Urinary bladder (tissue), 4 donors: Measurements from ENCODE around the gene INTS15. TPM values are rescaled to one million over a fixed set of nuclear protein-coding genes. Genes with fewer than 3 reads are reported as not detected.
A peak's percentile ranks its signal among the peaks of the same experiment; 100 is the strongest.

ENCODE experiments used
- DNase-seq: peaks from one replicate; pipeline ENCODE4 v3.0.0-alpha.2; 2015; ENCODE audit errors: extremely low spot score
- H3K27ac ChIP-seq: one replicate; pipeline ENCODE4 v1.5.1; 2013; ENCODE audit warnings: low read depth, mild to moderate bottlenecking, moderate library complexity
- H3K36me3 ChIP-seq: one replicate; pipeline ENCODE4 v1.6.1; 2013; ENCODE audit warnings: mild to moderate bottlenecking, moderate library complexity; ENCODE audit not compliant: insufficient read depth
- H3K4me1 ChIP-seq: one replicate; pipeline ENCODE4 v1.6.1; 2013; ENCODE audit warnings: mild to moderate bottlenecking, moderate library complexity; ENCODE audit not compliant: insufficient read depth
- H3K4me3 ChIP-seq: one replicate; pipeline ENCODE4 v1.5.1; 2013; ENCODE audit warnings: low read depth, low read length
- WGBS: extraction: QIAGEN DNeasy Blood & Tissue Kit; methylation state at CpG from one replicate; pipeline ENCODE4 v1.1.7; 2013; 5-methylcytosine and 5-hydroxymethylcytosine counted together
- polyA plus RNA-seq: library from polyadenylated mRNA; stranded (reverse); fragments of 200-250 nt; gene quantifications from one replicate; pipeline ENCODE4 v1.2.3, GENCODE V29; 2013
- total RNA-seq: library from RNA; depleted of rRNA; stranded (reverse); fragments of >200 nt; gene quantifications from one replicate; pipeline ENCODE4 v1.2.3, GENCODE V29; 2014
- donor health status: healthy with polysubstance abuse.
- donor health status: healthy.

The INTS15 gene
- total RNA-seq (11.6 TPM), polyA plus RNA-seq (24.6 TPM)

GRCh38 chr7:6589829-6590644 lies at the start of gene INTS15:
TSS of gene INTS15 (plus strand) at chr7:6590021. CDS start at chr7:6590284, 263 bp downstream.
- DNase-seq: peak; percentile 13
- H3K4me3 ChIP-seq: peak within 1 kb of the TSS; percentile 85
- H3K36me3 ChIP-seq: no peaks in the 10 kb centered on the region
- under 1% methylated on average over 107 of the region's 107 CpGs for WGBS
- H3K27ac ChIP-seq: peak within 1 kb of the TSS; percentile 61
- no peaks in the 10 kb centered on the region for H3K4me1 ChIP-seq

- 83% methylated on average over 1 of the region's 1 CpG for WGBS
- no peaks in the 10 kb centered on the region for H3K4me1 ChIP-seq
- no peaks in the 10 kb centered on the region for H3K36me3 ChIP-seq
- no peak overlapping the region for H3K4me3 ChIP-seq
- no peak for DNase-seq
- H3K27ac ChIP-seq: no peak overlapping the region
Observed at GRCh38 chr7:6542368-6542767, 47.5 kb upstream of the INTS15 start.

DNA sequence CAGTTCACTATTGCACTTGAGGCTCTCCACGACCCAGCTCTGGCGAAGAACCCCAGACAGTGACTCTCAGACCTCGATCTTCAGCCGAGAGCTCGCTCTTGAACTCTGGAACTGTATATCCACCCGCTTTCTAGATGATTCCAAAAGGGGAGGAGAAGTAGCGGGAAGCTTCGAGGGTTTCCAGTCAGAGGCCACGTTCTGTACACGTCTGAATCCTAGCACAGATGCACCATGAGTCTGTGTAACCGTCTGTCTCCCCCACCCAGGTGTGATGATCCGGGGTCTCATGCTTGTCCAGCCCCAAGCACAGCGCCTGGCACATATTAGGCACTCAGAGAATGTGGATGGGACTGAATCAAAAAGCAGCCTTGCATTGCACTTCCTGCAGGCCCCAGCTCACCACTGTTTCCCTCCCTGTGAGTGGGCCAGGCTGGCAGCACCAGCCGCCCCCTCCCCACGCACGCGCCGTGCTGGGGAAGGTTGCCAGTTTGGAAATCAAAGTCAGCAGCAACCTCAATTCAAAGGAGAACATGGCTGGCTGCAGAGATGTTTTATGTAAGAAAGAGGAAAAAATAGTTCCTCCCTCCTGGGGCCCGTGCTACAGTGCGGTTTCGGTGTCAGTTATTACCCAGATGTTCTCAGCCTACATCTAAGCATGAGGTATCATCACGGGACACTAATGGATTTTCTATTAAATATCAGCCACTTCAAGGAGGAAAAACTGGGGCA lies 44.3 kb upstream of the INTS15 start:
- WGBS: 83% methylated on average over 22 of the region's 22 CpGs
- Histone ChIP-seq H3K4me1 (no peaks in the 10 kb centered on the region), H3K4me3 (no peak overlapping the region), H3K27ac (no peak overlapping the region), H3K36me3 (no peaks in the 10 kb centered on the region)
- DNase-seq: no peak

GRCh38 chr7:6546498-6547251 lies 43.1 kb upstream of the INTS15 start:
- H3K4me3 ChIP-seq: no peak overlapping the region
- H3K27ac ChIP-seq: no peak overlapping the region
- H3K4me1 ChIP-seq: no peaks in the 10 kb centered on the region
- DNase-seq: no peak
- WGBS: 72% methylated on average over 11 of the region's 12 CpGs
- H3K36me3 ChIP-seq: no peaks in the 10 kb centered on the region

GRCh38 chr7:6547400-6547799 lies 42.4 kb upstream of the INTS15 start:
- H3K27ac ChIP-seq: no peak overlapping the region
- 96% methylated on average over 1 of the region's 1 CpG for whole genome bisulfite sequencing
- DNase-seq: no peak
- H3K36me3 ChIP-seq: no peaks in the 10 kb centered on the region
- H3K4me3 ChIP-seq: no peak overlapping the region
- H3K4me1 ChIP-seq: no peaks in the 10 kb centered on the region

GRCh38 chr7:6551016-6551511 lies 38.8 kb upstream of the INTS15 start, which contains the start of gene GRID2IP:
TSS of gene GRID2IP (minus strand) at chr7:6551461. CDS start at chr7:6551436, 25 bp downstream.
- Histone ChIP-seq H3K4me1 (no peaks in the 10 kb centered on the region), H3K27ac (no peak within 1 kb of the TSS), H3K36me3 (no peaks in the 10 kb centered on the region), H3K4me3 (no peak within 1 kb of the TSS)
- no peak for DNase-seq
- 67% methylated on average over 46 of the region's 46 CpGs for WGBS

- Histone ChIP-seq H3K36me3 (no peaks in the 10 kb centered on the region), H3K4me1 (no peaks in the 10 kb centered on the region), H3K4me3 (no peak overlapping the region), H3K27ac (no peak overlapping the region)
- WGBS: 73% methylated on average over 7 of the region's 7 CpGs
- DNase-seq: no peak
Observed at GRCh38 chr7:6553448-6554044, 36.3 kb upstream of the INTS15 start.

GRCh38 chr7:6554848-6555247 lies 35.0 kb upstream of the INTS15 start:
- H3K4me1 ChIP-seq: no peaks in the 10 kb centered on the region
- H3K36me3 ChIP-seq: no peaks in the 10 kb centered on the region
- no peak overlapping the region for H3K4me3 ChIP-seq
- H3K27ac ChIP-seq: no peak overlapping the region
- 71% methylated on average over 7 of the region's 7 CpGs for WGBS
- DNase-seq: no peak

DNA sequence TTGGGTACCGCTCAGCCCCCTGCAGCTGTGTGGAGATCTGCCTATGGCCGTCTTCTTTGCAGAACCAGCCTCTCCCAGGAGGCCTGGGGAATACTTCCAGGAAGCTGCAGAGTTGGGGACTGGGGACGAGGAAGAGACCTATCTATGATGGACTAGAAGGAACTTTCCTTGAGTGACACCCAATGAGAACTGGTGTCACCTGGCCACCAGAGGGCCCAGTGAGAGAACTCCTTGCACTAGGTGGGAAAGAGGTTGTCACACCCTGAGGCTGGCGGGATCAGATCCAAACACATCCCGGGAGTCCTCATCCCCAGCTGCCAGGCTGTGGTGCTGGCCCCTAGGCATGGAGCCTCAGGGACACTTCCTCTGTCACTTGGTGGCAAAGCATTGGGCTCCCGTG lies 33.6 kb upstream of the INTS15 start:
- Histone ChIP-seq H3K27ac (no peak overlapping the region), H3K4me1 (no peaks in the 10 kb centered on the region), H3K4me3 (no peak overlapping the region), H3K36me3 (no peaks in the 10 kb centered on the region)
- 66% methylated on average over 6 of the region's 6 CpGs for WGBS
- DNase-seq: no peak

DNA sequence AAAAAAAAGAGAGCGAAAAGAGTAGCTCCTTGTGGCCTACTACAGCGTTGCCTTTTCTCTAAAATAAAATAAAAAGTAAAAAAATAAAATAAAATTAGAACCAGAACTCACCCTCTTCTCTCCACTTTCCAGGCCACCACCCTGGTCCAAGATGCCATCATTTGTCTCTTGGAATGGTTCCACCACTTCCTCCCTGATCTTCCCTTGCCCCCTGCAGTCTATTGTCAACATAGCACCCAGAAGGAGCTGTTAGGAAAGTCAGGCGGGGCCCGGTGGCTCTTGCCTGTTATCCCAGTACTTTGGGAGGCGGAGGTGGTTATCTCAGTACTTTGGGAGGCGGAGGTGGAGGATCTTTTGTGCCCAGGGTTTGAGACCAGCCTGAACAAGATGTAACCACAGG lies 31.0 kb upstream of the INTS15 start:
- H3K27ac ChIP-seq: no peak overlapping the region
- WGBS: 52% methylated on average over 6 of the region's 6 CpGs
- H3K4me1 ChIP-seq: no peaks in the 10 kb centered on the region
- H3K4me3 ChIP-seq: no peak overlapping the region
- no peak for DNase-seq
- no peaks in the 10 kb centered on the region for H3K36me3 ChIP-seq

GRCh38 chr7:6559896-6560295 lies 29.9 kb upstream of the INTS15 start:
- no peaks in the 10 kb centered on the region for H3K36me3 ChIP-seq
- WGBS: 37% methylated on average over 3 of the region's 3 CpGs
- no peak overlapping the region for H3K27ac ChIP-seq
- H3K4me1 ChIP-seq: no peaks in the 10 kb centered on the region
- DNase-seq: no peak
- no peak overlapping the region for H3K4me3 ChIP-seq

GRCh38 chr7:6562106-6562505 lies 27.7 kb upstream of the INTS15 start:
- WGBS: 90% methylated on average over 1 of the region's 1 CpG
- DNase-seq: no peak
- H3K4me1 ChIP-seq: no peaks in the 10 kb centered on the region

More at GRCh38 chr7:6562106-6562505, 27.7 kb upstream of the INTS15 start:
- Histone ChIP-seq H3K4me3 (no peak overlapping the region), H3K36me3 (no peaks in the 10 kb centered on the region), H3K27ac (no peak overlapping the region)
